Stimulated activated CD4-positive, alpha-beta T cell treated with anti-CD3 and anti-CD28 coated beads, TNF-alpha, amount 100 ng/mL, for 4 hours (primary cell): ENCODE results near the gene CKAP2L.
A peak's percentile ranks its signal among the peaks of the same experiment; 100 is the strongest.
"Not testable (repeated sequence)": the region's sequence is repeated elsewhere in the genome, so short reads cannot be mapped to it uniquely, and the experiment has no call there.

Source experiments
- DNase-seq, 3 experiments: peaks; one replicate each; pipeline ENCODE4 v3.0.0-alpha.2; 2020; ENCODE audit warnings: low read depth in 3 of 3

CKAP2L gene

DNA sequence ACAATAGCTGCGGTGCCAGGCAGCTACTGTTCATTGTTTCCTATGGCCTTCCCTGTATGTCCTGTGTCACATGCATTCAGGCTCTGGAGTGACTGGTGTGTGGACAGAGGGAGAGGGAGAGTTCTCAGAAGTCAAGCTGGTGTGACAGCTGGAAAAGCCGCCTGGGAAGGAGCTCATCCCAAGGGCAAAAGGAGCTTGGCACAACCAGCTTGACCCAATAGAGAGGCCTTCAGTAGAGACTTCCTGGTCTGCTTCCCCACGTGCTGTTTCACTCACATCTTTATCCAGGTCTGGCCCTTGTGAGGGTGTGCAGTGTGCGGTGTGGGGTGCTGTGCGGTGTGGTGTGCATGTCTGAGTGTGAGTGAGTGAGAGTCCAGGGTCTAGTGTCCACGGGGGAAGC lies 54.7 kb downstream of the CKAP2L start:
- DNase-seq: no peak

- no peak for DNase-seq
These were observed 55.4 kb downstream of the CKAP2L start for GRCh38 chr2:112708968-112709367.

DNA sequence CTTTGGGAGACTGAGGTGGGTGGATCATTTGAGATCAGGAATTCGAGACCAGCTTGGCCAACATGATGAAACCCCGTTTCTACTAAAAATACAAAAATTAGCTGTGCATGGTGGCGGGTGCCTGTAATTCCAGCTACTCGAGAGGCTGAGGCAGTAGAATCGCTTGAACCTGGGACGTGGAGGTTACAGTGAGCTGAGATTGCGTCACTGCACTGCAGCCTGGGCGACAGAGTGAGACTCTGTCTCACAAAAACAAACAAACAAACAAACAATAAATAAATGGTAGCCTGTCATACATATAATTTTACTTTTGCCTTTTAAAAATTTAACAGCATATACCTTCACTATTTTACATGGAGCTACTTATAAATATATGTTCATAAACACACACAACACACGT lies 57.5 kb downstream of the CKAP2L start:
- not testable (repeated sequence) for DNase-seq

- DNase-seq: no peak
These were observed 58.2 kb downstream of the CKAP2L start for GRCh38 chr2:112706170-112706664.

- DNase-seq: no peak
These were observed 58.8 kb downstream of the CKAP2L start for GRCh38 chr2:112705575-112705974.

DNA sequence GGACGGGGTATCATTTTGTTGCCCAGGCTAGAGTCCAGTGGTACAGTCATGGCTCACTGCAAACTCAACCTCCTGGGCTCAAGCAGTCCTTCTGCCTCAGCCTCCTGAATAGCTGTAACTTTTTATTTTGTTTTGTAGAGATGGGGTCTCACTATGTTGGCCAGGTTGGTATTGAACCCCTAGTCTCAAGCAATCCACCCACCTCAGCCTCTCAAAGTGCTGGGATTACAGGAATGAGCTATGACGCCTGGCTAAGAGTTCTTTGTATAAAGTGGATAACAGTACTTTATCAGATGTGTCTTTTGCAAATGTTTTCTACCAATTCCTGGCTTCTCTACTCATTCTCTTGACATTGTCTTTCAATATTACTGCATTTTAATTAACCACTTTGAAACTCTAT lies 60.7 kb downstream of the CKAP2L start:
- no peak for DNase-seq

GRCh38 chr2:112701052-112701451 lies 63.4 kb downstream of the CKAP2L start:
- DNase-seq: no peak

DNA sequence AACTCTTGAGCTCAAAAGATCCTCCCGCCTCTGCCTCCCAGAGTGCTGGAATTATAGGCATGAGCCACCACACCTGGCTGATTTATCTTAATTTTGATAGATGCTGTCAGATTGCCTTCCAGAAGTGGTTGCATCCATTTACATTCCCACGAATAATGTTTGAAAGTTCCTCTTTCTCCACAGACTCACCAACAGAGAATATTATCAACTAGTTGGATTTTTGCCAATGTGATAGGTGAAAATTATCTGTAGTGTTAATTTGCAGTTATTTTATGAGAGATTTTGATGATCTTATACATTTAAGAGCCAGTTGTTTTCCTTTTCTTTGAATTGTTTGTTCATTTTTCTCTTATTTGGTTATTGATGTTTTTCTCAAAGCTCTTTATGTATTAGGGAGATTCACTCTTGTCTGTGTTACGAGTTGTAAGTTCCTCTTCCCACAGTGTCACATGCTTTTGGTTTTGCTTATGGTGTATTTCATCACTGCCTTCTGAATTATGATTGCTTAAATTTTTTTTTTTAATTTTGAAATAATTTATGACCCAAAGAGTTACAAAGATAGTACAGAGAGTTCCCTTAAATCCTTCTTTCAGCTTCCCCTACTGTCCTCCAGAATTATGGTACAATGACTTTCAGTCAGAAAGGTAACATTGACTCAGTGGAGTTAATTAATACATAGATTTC lies 64.3 kb downstream of the CKAP2L start:
- no peak for DNase-seq

GRCh38 chr2:112698834-112699515 lies 65.4 kb downstream of the CKAP2L start:
- DNase-seq: no peak

DNA sequence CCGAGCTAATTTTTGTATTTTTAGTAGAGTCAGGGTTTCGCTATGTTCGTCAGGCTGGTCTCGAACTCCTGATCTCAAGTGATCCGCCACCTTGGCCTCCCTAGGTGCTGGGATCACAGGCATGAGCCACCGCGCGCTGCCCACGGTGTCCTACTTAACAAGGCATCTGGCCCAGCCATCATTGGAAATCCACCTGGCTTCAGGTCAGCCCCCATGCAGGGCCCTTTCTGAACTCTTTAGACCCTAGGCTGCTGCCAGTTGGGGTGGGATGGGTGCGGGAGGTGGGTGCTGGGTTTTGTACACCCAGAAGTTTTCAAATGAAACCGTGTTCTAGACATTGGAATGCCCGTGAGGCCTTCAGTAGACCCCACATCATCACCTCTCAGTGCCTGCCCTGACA lies 70.2 kb downstream of the CKAP2L start:
- DNase-seq: no peak

DNA sequence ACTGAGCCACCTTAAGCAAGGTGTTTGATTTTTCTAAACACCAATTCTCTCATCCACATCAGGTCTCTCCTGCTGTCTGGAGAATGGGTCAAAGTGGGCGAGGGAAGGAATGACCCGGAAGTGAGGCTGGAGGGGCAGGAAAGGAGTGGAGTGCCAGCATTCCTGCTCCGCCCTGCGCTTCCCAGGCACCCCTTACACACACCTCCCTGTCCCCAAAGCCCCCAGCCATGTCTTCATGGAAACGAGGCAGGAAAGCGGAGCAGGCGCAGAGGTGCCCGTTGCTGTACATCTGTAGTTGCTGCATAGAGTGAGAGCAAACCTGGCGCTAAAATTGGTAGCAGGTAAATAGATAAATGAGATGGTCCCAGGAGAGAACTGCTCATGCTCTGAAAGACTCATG lies 70.8 kb downstream of the CKAP2L start:
- DNase-seq: no peak

DNA sequence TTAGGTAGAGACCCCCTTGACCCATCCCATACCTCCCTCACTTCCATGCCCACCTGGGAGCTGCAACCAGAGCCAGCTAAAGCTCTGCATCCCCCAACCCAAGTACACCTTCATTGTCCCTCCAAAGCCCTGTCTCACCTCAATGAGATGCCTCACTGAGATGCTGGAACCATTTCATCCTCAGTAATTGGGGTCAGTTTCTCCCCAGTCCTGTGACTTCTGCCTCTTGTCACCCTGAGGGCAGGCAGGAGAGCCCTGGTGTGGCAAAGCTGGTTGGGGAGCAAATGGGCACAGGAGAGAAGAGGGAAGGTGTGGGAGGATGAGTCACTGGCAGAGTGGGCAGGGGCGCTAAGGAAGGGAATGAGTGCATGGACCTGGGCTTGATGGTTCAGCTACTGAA lies 71.5 kb downstream of the CKAP2L start:
- peak in 1 of 3 experiments; percentile 9 for DNase-seq

- DNase-seq: peak in 2 of 3 experiments; percentile 17 to 18
These were observed 71.9 kb downstream of the CKAP2L start for GRCh38 chr2:112692495-112692911.

DNA sequence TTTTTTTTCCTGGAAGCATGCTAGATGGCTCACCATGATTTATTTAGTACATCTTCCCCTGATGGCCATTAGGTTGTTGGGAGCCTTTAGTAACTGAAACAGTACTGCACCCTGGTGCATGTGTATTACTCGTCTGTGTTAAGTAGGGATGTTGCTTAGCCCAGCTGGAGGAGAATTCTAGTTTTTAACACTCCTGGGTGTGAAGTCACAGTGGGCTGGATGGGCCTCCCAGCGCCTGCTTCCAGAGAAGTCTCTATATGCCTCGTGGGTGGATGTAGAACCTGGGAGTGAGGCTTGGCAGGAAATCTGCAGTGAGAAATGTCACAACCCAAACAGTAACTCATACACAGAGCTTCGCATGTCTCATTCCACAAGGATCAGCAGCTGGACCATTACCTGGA lies 72.5 kb downstream of the CKAP2L start:
- no peak for DNase-seq

DNA sequence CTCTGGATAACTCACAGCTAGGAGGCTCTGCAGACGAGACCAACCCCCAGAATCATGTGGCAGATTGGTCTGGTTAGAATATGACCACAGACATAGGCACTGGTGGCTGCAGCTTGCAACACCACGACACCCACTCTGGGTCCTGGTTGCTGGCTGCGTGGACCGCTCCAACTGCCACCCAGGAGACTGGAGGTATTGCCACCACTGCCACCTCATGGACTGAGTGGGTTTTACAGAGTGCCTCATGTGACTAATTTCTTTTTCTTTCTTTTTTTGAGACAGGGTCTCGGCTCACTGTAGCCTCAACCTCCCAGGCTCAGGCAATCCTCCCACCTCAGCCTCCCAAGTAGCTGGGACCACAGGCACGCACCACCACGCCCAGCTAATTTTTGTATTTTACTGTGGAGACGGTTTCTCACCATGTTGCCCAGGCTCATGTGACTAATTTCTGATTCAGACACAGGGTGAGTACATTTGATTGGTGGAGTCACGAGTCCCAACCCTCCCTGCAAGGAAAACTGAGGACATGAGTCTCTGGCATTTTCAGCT lies 73.5 kb downstream of the CKAP2L start:
- peak in 2 of 3 experiments; percentile 34 to 39 for DNase-seq

DNA sequence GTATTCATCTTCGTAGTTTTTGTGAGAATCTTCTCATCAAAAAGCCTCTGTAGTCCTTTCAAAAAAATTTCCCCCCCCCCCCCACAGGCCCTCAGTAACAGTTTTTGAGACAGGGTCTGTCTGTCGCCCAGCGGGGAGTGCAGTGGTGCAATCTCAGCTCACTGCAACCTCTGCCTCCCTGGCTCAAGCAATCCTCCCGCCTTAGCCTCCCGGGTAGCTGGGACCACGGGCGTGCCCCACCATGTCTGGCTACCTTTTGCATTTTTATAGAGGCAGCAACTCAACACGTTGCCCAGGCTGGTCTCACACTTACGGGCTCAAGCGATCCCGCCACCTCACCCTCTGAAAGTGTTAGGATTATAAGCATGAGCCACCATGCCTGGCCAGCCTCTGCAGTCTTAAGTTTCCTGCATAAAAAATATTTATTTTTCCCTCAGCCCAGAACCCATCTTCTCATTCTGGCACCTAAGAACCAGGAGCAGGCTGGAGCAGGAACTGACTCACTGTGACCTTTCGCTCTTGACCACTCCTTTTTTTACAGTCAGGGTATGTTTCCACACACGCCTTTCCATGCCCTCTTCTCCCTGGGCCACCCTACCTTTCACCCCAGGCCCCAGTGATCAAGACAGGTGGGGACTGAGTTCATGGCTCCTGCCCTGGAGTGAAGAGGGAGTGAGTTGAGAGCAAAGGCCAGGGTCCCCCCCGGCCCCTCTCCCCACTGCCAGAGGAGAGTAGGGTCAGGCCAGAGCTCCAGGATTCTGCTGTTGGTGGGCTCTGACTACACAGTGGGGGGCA lies 76.1 kb downstream of the CKAP2L start:
- DNase-seq: no peak

DNA sequence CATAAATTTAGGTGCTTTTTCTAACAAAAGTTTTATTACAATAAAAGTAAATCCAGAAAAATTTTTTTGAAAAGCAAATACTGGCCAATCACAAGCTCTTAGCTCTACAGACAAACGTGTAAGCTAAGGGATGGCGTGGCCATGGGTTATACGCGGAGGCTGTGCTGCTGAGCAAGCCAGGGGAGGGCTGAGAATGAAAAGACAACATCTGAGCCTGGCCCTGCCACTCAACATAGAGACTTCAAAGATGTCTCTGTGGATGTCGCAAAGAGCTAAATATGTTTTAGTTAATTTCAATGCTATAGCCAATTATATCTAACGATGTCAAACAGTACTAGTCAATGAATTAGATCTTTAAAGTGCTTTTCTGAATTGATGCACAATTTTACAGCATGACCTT lies 76.9 kb downstream of the CKAP2L start:
- no peak for DNase-seq
